GM10248 (cell line): ENCODE results near the gene PSD.

Experiments used
- CTCF ChIA-PET: fragments of 300-600 bp; sonication (Branson Sonifier 250); formaldehyde crosslinking; extraction: SDS; loops from one replicate; lab custom pipeline; 2021; ENCODE audit warnings: antibody characterized with exemption; lab: Yijun Ruan, JAX
- POLR2A ChIA-PET: fragments of 350-650 bp; sonication (Branson Sonifier 250); formaldehyde crosslinking; extraction: SDS; loops from one replicate; lab custom pipeline; 2020; ENCODE audit warnings: antibody characterized with exemption; lab: Yijun Ruan, JAX
- DNase-seq: peaks from one replicate; pipeline ENCODE4 v3.0.0; 2012; ENCODE audit errors: extremely low spot score
- TF ChIP-seq, protein P1 (sequence below): IDR thresholded peaks from 2 replicates; pipeline ENCODE4 v1.5.1; 2012; ENCODE audit warnings: mild to moderate bottlenecking, low read depth; ENCODE audit errors: extremely low read depth, missing control alignments, control extremely low read depth

PSD gene

GRCh38 chr10:102418622-102419268 is at the start of gene PSD:
Gene PSD, minus strand, starts transcription at chr10:102418785. Its CDS starts 1,747 bp downstream, at chr10:102417038.
- TF ChIP-seq, protein P1, sequence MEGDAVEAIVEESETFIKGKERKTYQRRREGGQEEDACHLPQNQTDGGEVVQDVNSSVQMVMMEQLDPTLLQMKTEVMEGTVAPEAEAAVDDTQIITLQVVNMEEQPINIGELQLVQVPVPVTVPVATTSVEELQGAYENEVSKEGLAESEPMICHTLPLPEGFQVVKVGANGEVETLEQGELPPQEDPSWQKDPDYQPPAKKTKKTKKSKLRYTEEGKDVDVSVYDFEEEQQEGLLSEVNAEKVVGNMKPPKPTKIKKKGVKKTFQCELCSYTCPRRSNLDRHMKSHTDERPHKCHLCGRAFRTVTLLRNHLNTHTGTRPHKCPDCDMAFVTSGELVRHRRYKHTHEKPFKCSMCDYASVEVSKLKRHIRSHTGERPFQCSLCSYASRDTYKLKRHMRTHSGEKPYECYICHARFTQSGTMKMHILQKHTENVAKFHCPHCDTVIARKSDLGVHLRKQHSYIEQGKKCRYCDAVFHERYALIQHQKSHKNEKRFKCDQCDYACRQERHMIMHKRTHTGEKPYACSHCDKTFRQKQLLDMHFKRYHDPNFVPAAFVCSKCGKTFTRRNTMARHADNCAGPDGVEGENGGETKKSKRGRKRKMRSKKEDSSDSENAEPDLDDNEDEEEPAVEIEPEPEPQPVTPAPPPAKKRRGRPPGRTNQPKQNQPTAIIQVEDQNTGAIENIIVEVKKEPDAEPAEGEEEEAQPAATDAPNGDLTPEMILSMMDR = no peak
- CTCF ChIA-PET = interaction anchor here (1.0 to 2.1 kb wide), 3 partner anchors 15 to 32 kb away, joined by 3 to 6 read pairs (median 3); partner anchors contain the start of gene C10orf95
- no peak for DNase-seq
- POLR2A ChIA-PET = no interaction called here

GRCh38 chr10:102467971-102468438 is 49.4 kb upstream of the PSD start:
- POLR2A ChIA-PET = no interaction called here
- no peak for DNase-seq
- CTCF ChIA-PET = interaction anchor here (1.5 to 3.5 kb wide), 2 partner anchors 11 to 239 kb away, joined by 3 to 15 read pairs; no protein-coding TSS in a partner anchor
- TF ChIP-seq, protein P1 = no peak

- POLR2A ChIA-PET = no interaction called here
Measured at GRCh38 chr10:102467318-102467717, 48.7 kb upstream of the PSD start.

GRCh38 chr10:102465466-102465865 is 46.9 kb upstream of the PSD start:
- TF ChIP-seq, protein P1 = no peak
- CTCF ChIA-PET = interaction anchor here (1.3 to 1.6 kb wide), 3 partner anchors 13 to 32 kb away, joined by 3 to 7 read pairs (median 3); no protein-coding TSS in a partner anchor
- POLR2A ChIA-PET = no interaction called here
- DNase-seq = no peak

More at GRCh38 chr10:102467318-102467717, 48.7 kb upstream of the PSD start:
- TF ChIP-seq, protein P1 = no peak
- no peak for DNase-seq
- CTCF ChIA-PET = interaction anchor here (1.5 to 3.5 kb wide), 3 partner anchors 12 to 238 kb away, joined by 3 to 15 read pairs (median 5); partner anchors contain the start of gene C10orf95

DNA sequence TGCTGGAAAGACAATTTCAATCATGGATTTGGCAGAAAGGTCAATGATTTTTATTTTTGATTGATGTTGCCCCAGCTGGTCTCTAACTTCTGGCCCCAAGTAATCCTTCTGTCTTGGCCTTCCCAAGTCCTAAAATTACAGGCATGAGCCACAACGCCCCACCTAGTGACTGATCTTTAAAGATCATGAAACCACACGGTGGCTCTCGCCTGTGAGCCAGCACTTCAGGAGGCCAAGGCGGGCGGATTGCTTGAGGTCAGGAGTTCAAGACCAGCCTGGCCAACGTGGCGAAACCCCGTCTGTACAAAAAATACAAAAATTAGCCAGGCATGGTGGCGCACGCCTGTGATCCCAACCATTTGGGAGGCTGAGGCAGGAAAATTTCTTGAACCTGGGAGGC is 45.4 kb upstream of the PSD start:
- ChIA-PET POLR2A (no interaction called here), CTCF (interaction anchor here (1.4 to 5.0 kb wide), 3 partner anchors 13 to 120 kb away, joined by 4 to 46 read pairs (median 36); partner anchors contain the start of gene C10orf95)
- no peak for DNase-seq
- TF ChIP-seq, protein P1 = no peak

GRCh38 chr10:102462512-102463054 is 44.0 kb upstream of the PSD start:
- DNase-seq = no peak
- TF ChIP-seq, protein P1 = no peak
- POLR2A ChIA-PET = interaction anchor here (0.5 to 0.6 kb wide), 2 partner anchors 24 to 432 kb away, joined by 4 to 9 read pairs; no protein-coding TSS in a partner anchor
- CTCF ChIA-PET = interaction anchor here (1.4 to 5.0 kb wide), 11 partner anchors 11 to 232 kb away, joined by 3 to 46 read pairs (median 10); partner anchors contain the start of gene C10orf95
